ENCODE measurements around the gene PDE4B.

The PDE4B gene

DNA sequence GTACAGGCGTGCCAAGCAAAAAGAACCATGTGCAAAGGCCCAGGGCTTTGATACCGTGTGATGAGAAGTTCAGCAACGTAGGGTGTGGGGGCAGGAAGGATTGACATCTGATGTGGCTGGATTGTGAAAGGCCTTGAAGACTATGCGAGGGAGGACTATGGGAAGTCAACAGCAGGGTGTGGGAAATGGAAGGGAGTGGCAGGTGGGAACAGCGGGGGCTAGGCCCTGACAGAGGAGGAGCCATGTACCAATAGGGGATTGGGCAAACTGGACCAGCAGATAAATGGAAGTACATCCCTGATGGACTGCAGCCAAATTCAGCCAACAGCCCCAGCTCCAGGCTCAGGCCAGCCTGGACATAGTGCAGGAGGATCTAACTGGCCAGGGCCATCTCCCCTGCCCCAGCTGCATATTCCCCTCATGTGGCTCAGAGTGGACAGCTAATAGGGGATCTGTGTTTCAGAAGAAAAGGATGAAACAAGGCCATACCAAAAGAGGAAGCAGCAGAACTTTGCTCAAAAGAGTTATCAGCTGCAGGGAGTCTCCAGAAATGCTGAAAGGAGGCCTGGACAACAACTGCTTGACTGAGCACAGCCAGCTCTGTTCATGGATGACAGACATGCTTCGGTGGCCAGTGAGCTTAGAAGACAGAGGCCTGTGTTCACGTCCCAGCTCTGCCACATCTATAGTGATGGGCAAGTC is 601.0 kb downstream of the PDE4B start:
- no peak overlapping the region for H3K4me3 ChIP-seq (IDR thresholded peaks at IDR 0.05; ENCODE audit: insufficient read depth, low read depth, low read length)
- H3K27me3 ChIP-seq (ENCODE audit: insufficient read depth, low read depth) = no peaks in the 10 kb centered on the region
- TF ChIP-seq, protein P1, sequence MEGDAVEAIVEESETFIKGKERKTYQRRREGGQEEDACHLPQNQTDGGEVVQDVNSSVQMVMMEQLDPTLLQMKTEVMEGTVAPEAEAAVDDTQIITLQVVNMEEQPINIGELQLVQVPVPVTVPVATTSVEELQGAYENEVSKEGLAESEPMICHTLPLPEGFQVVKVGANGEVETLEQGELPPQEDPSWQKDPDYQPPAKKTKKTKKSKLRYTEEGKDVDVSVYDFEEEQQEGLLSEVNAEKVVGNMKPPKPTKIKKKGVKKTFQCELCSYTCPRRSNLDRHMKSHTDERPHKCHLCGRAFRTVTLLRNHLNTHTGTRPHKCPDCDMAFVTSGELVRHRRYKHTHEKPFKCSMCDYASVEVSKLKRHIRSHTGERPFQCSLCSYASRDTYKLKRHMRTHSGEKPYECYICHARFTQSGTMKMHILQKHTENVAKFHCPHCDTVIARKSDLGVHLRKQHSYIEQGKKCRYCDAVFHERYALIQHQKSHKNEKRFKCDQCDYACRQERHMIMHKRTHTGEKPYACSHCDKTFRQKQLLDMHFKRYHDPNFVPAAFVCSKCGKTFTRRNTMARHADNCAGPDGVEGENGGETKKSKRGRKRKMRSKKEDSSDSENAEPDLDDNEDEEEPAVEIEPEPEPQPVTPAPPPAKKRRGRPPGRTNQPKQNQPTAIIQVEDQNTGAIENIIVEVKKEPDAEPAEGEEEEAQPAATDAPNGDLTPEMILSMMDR (conservative IDR thresholded peaks at IDR 0.05; ENCODE audit: low read depth, low read length) = no peak
- H3K36me3 ChIP-seq (ENCODE audit: insufficient read depth) = no peaks in the 10 kb centered on the region
- no peak overlapping the region for H3K27ac ChIP-seq
- no peaks in the 10 kb centered on the region for H3K79me2 ChIP-seq (ENCODE audit: insufficient read depth, low read depth)
- H3K4me2 ChIP-seq = no peak overlapping the region
- H3K4me1 ChIP-seq (ENCODE audit: low read depth, poor library complexity, severe bottlenecking) = no peaks in the 10 kb centered on the region
- H3K9ac ChIP-seq = no peak overlapping the region
- H4K20me1 ChIP-seq (ENCODE audit: insufficient read depth) = no peaks in the 10 kb centered on the region
- no peak overlapping the region for H2AFZ ChIP-seq (ENCODE audit: low read depth)

DNA sequence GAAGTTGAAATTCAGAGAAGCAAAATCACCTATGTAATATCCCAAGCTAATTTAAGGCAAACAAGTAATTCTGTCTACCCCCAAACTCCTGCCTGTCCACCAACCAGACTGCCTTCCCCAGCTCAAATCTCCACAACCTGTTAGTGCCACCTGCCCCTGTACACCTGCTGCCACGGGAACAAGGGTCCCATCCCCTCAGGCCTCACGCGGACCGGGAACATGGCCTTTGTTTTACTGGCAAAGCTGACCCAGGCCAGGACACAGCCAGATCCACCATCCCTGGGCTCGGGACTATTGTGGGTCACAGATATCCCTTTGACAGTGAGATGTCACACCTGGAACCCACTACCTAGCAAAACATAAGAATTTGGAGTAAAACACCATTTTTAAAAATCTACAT is 601.9 kb downstream of the PDE4B start:
- no peak overlapping the region for H3K4me2 ChIP-seq
- TF ChIP-seq, protein P1 (conservative IDR thresholded peaks at IDR 0.05; ENCODE audit: low read depth, low read length) = no peak
- H3K4me3 ChIP-seq (IDR thresholded peaks at IDR 0.05; ENCODE audit: insufficient read depth, low read depth, low read length) = no peak overlapping the region
- H3K36me3 ChIP-seq (ENCODE audit: insufficient read depth) = no peaks in the 10 kb centered on the region
- H3K27me3 ChIP-seq (ENCODE audit: insufficient read depth, low read depth) = no peaks in the 10 kb centered on the region
- no peaks in the 10 kb centered on the region for H3K79me2 ChIP-seq (ENCODE audit: insufficient read depth, low read depth)
- no peaks in the 10 kb centered on the region for H4K20me1 ChIP-seq (ENCODE audit: insufficient read depth)
- no peak overlapping the region for H3K27ac ChIP-seq
- H3K9ac ChIP-seq = no peak overlapping the region
- no peaks in the 10 kb centered on the region for H3K4me1 ChIP-seq (ENCODE audit: low read depth, poor library complexity, severe bottlenecking)
- H2AFZ ChIP-seq (ENCODE audit: low read depth) = no peak overlapping the region

GRCh38 chr1:66395202-66396061 is 602.7 kb downstream of the PDE4B start:
- Histone ChIP-seq H3K79me2 (ENCODE audit: insufficient read depth, low read depth) (no peaks in the 10 kb centered on the region), H3K4me2 (no peak overlapping the region), H3K36me3 (ENCODE audit: insufficient read depth) (no peaks in the 10 kb centered on the region), H4K20me1 (ENCODE audit: insufficient read depth) (no peaks in the 10 kb centered on the region), H3K4me3 (IDR thresholded peaks at IDR 0.05; ENCODE audit: insufficient read depth, low read depth, low read length) (no peak overlapping the region), H3K9ac (no peak overlapping the region), H3K27ac (no peak overlapping the region), H2AFZ (ENCODE audit: low read depth) (no peak overlapping the region), H3K27me3 (ENCODE audit: insufficient read depth, low read depth) (no peaks in the 10 kb centered on the region), H3K4me1 (ENCODE audit: low read depth, poor library complexity, severe bottlenecking) (no peaks in the 10 kb centered on the region)
- TF ChIP-seq, protein P1 (conservative IDR thresholded peaks at IDR 0.05; ENCODE audit: low read depth, low read length) = no peak

DNA sequence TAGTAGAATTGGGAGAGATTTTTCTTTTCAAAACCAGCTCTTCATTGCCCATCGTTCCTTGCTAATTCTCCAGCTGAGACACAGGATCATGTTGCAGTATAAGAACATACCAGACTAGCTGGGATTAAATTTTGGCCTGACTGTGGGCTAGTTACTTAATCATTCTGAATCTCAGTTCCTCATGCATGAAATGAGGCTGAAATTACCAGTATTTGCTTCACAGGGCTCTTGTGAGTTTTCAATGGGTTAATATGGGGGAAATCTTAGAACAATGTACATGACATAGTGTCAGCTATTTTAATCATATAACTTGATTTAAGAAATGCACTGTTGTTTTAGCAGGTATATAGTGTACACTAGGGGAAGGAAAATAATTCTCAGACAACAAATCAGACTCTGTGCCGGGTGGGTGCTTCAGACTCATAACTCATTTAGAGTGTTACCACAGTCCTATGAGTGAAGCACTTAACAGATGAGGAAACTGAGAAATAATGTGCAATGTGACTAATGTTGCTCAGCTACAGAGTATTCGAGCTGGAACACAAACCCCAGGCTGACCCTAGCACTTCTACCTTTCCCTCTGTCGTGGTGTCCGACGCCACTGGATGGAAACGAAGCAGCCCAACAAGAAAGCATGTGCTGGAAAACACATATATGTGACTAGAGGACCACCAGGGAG is 603.7 kb downstream of the PDE4B start:
- no peak overlapping the region for H3K27ac ChIP-seq
- no peak overlapping the region for H3K4me2 ChIP-seq
- no peaks in the 10 kb centered on the region for H3K36me3 ChIP-seq (ENCODE audit: insufficient read depth)
- no peak overlapping the region for H2AFZ ChIP-seq (ENCODE audit: low read depth)
- no peaks in the 10 kb centered on the region for H4K20me1 ChIP-seq (ENCODE audit: insufficient read depth)
- H3K4me3 ChIP-seq (IDR thresholded peaks at IDR 0.05; ENCODE audit: insufficient read depth, low read depth, low read length) = no peak overlapping the region
- TF ChIP-seq, protein P1 (conservative IDR thresholded peaks at IDR 0.05; ENCODE audit: low read depth, low read length) = no peak
- H3K27me3 ChIP-seq (ENCODE audit: insufficient read depth, low read depth) = no peaks in the 10 kb centered on the region
- H3K9ac ChIP-seq = no peak overlapping the region
- H3K4me1 ChIP-seq (ENCODE audit: low read depth, poor library complexity, severe bottlenecking) = no peaks in the 10 kb centered on the region
- H3K79me2 ChIP-seq (ENCODE audit: insufficient read depth, low read depth) = no peaks in the 10 kb centered on the region

Measured in KMS-11 (cell line).